ENCODE data around the gene COLQ. TPM values are rescaled to one million over a fixed set of nuclear protein-coding genes. Genes with fewer than 3 reads are reported as not detected.

COLQ gene
- total RNA-seq, 1 experiment from 2014 or later: 1.9 TPM

GRCh38 chr3:15562560-15562959 lies 41.1 kb upstream of the COLQ start:
- intact Hi-C loops (cut with micrococcal nuclease): no loop called here
- H3K4me1 ChIP-seq (ENCODE audit: control insufficient read depth in 1 of 2, insufficient read depth in 2 of 2, low read length in 2 of 2): peaks cover 4 to 6% of the 10 kb centered on the region in 2 experiments; a peak in 3 of 4 replicates
- no TSS peak for BruUV-seq (replicated peaks)
- H3K79me2 ChIP-seq (ENCODE audit: insufficient read depth, low read length): no peaks in the 10 kb centered on the region
- H3K9me3 ChIP-seq (ENCODE audit: control insufficient read depth in 1 of 2, insufficient read depth in 1 of 2, low read depth in 1 of 2, low read length in 2 of 2): no peaks in the 10 kb centered on the region
- ATAC-seq: no peak
- H3K27me3 ChIP-seq (ENCODE audit: insufficient read depth, low read length): no peaks in the 10 kb centered on the region
- H4K20me1 ChIP-seq (ENCODE audit: insufficient read depth): no peaks in the 10 kb centered on the region
- H3K9ac ChIP-seq (ENCODE audit: low read length): no peak overlapping the region
- H3K4me3 ChIP-seq (replicated peaks in 1 of 2; ENCODE audit: low read depth in 1 of 2, low read length in 2 of 2): no peak overlapping the region
- H2AFZ ChIP-seq (ENCODE audit: low read depth, low read length, poor library complexity, severe bottlenecking): no peak overlapping the region
- RAD21 ChIA-PET (ENCODE audit: low non-redundant PET in 1 of 2, low total read pairs in 2 of 2, uncharacterized antibody in 2 of 2, unreplicated experiment in 2 of 2): no interaction called here
- no peak overlapping the region for H3K27ac ChIP-seq (ENCODE audit: low read depth, low read length)
- CTCF ChIA-PET: no interaction called here
- DNase-seq (ENCODE audit: low read depth, low spot score): no peak
- no peaks in the 10 kb centered on the region for H3K9me2 ChIP-seq (ENCODE audit: insufficient read depth)
- no peak for TF ChIP-seq RAD21 (IDR thresholded peaks at IDR 0.05; ENCODE audit: low read depth)
- no peak for TF ChIP-seq CBX3 (IDR thresholded peaks at IDR 0.05; ENCODE audit: low read depth)
- no peak for TF ChIP-seq ZBTB33 (IDR thresholded peaks at IDR 0.05; ENCODE audit: extremely low read depth, insufficient replicate concordance, low read length)
- no peak for TF ChIP-seq MAX (IDR thresholded peaks at IDR 0.05)
- no peak for TF ChIP-seq CEBPB (IDR thresholded peaks at IDR 0.05; ENCODE audit: low read depth)
- no peak for TF ChIP-seq EGR1 (IDR thresholded peaks at IDR 0.05; ENCODE audit: low read depth)
- TF ChIP-seq SIN3A (IDR thresholded peaks at IDR 0.05; ENCODE audit: low read depth): no peak
- TF ChIP-seq SP1 (IDR thresholded peaks at IDR 0.05; ENCODE audit: low read depth): no peak
- no peak for TF ChIP-seq EZH2 (IDR thresholded peaks at IDR 0.05)
- no peak for TF ChIP-seq YY1 (IDR thresholded peaks at IDR 0.05; ENCODE audit: extremely low read depth, insufficient replicate concordance, low read depth, low read length)
- TF ChIP-seq POLR2A (IDR thresholded peaks at IDR 0.05; ENCODE audit: borderline replicate concordance, extremely low read depth, insufficient read depth, insufficient read length): no peak
- TF ChIP-seq, protein P1, sequence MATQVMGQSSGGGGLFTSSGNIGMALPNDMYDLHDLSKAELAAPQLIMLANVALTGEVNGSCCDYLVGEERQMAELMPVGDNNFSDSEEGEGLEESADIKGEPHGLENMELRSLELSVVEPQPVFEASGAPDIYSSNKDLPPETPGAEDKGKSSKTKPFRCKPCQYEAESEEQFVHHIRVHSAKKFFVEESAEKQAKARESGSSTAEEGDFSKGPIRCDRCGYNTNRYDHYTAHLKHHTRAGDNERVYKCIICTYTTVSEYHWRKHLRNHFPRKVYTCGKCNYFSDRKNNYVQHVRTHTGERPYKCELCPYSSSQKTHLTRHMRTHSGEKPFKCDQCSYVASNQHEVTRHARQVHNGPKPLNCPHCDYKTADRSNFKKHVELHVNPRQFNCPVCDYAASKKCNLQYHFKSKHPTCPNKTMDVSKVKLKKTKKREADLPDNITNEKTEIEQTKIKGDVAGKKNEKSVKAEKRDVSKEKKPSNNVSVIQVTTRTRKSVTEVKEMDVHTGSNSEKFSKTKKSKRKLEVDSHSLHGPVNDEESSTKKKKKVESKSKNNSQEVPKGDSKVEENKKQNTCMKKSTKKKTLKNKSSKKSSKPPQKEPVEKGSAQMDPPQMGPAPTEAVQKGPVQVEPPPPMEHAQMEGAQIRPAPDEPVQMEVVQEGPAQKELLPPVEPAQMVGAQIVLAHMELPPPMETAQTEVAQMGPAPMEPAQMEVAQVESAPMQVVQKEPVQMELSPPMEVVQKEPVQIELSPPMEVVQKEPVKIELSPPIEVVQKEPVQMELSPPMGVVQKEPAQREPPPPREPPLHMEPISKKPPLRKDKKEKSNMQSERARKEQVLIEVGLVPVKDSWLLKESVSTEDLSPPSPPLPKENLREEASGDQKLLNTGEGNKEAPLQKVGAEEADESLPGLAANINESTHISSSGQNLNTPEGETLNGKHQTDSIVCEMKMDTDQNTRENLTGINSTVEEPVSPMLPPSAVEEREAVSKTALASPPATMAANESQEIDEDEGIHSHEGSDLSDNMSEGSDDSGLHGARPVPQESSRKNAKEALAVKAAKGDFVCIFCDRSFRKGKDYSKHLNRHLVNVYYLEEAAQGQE (IDR thresholded peaks at IDR 0.05; ENCODE audit: low read depth): no peak
- TF ChIP-seq TCF7L2 (IDR thresholded peaks at IDR 0.05; ENCODE audit: borderline replicate concordance, extremely low read depth, insufficient read depth, insufficient read length): no peak
- TF ChIP-seq, protein P2, sequence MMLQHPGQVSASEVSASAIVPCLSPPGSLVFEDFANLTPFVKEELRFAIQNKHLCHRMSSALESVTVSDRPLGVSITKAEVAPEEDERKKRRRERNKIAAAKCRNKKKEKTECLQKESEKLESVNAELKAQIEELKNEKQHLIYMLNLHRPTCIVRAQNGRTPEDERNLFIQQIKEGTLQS (IDR thresholded peaks at IDR 0.05): no peak
- TF ChIP-seq, protein P3, sequence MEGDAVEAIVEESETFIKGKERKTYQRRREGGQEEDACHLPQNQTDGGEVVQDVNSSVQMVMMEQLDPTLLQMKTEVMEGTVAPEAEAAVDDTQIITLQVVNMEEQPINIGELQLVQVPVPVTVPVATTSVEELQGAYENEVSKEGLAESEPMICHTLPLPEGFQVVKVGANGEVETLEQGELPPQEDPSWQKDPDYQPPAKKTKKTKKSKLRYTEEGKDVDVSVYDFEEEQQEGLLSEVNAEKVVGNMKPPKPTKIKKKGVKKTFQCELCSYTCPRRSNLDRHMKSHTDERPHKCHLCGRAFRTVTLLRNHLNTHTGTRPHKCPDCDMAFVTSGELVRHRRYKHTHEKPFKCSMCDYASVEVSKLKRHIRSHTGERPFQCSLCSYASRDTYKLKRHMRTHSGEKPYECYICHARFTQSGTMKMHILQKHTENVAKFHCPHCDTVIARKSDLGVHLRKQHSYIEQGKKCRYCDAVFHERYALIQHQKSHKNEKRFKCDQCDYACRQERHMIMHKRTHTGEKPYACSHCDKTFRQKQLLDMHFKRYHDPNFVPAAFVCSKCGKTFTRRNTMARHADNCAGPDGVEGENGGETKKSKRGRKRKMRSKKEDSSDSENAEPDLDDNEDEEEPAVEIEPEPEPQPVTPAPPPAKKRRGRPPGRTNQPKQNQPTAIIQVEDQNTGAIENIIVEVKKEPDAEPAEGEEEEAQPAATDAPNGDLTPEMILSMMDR (IDR thresholded peaks at IDR 0.05 in 2 of 3, conservative IDR thresholded peaks at IDR 0.05 in 1 of 3; ENCODE audit: borderline replicate concordance in 1 of 3, insufficient read depth in 1 of 3, low read depth in 2 of 3, low read length in 2 of 3): no peak
- no peak for TF ChIP-seq FOSL1 (IDR thresholded peaks at IDR 0.05; ENCODE audit: low read depth)
- no peak for TF ChIP-seq JUND (IDR thresholded peaks at IDR 0.05)
- TF ChIP-seq ZNF274 (IDR thresholded peaks at IDR 0.05; ENCODE audit: low read depth, low read length): no peak
- H3K36me3 ChIP-seq (ENCODE audit: control insufficient read depth in 1 of 2, insufficient read depth in 2 of 2, low read length in 2 of 2): peaks cover 12 to 28% of the 10 kb centered on the region in 2 experiments; a peak in 3 of 4 replicates
- no peak overlapping the region for H3K4me2 ChIP-seq (ENCODE audit: low read length)
- POLR2A ChIA-PET: no interaction called here
